ENCODE data around the gene BEND5.

Gene BEND5

GRCh38 chr1:48725341-48726046 lies 51.2 kb downstream of the BEND5 start:
- TF ChIP-seq CTCF (IDR thresholded peaks at IDR 0.05; ENCODE audit: extremely low read depth, insufficient read depth, missing control alignments), result no peak
- in situ Hi-C loops (cut with MboI; ENCODE audit: low pct_unique_long_range_greater_than_20kb, low sequenced_read_pairs, unreplicated experiment), result no loop called here
- no peak for DNase-seq (ENCODE audit: low spot score)

- no peak for TF ChIP-seq CTCF (IDR thresholded peaks at IDR 0.05; ENCODE audit: extremely low read depth, insufficient read depth, missing control alignments)
- in situ Hi-C loops (cut with MboI; ENCODE audit: low pct_unique_long_range_greater_than_20kb, low sequenced_read_pairs, unreplicated experiment), result no loop called here
- DNase-seq (ENCODE audit: low spot score), result no peak
These were observed 55.8 kb downstream of the BEND5 start for GRCh38 chr1:48720929-48721328.

GRCh38 chr1:48718705-48719104 lies 58.0 kb downstream of the BEND5 start:
- DNase-seq (ENCODE audit: low spot score), result no peak
- no peak for TF ChIP-seq CTCF (IDR thresholded peaks at IDR 0.05; ENCODE audit: extremely low read depth, insufficient read depth, missing control alignments)
- in situ Hi-C loops (cut with MboI; ENCODE audit: low pct_unique_long_range_greater_than_20kb, low sequenced_read_pairs, unreplicated experiment), result no loop called here

- no peak for TF ChIP-seq CTCF (IDR thresholded peaks at IDR 0.05; ENCODE audit: extremely low read depth, insufficient read depth, missing control alignments)
- no peak for DNase-seq (ENCODE audit: low spot score)
- in situ Hi-C loops (cut with MboI; ENCODE audit: low pct_unique_long_range_greater_than_20kb, low sequenced_read_pairs, unreplicated experiment), result no loop called here
These were observed 58.5 kb downstream of the BEND5 start for GRCh38 chr1:48718116-48718630.

- in situ Hi-C loops (cut with MboI; ENCODE audit: low pct_unique_long_range_greater_than_20kb, low sequenced_read_pairs, unreplicated experiment), result no loop called here
- DNase-seq (ENCODE audit: low spot score), result no peak
- TF ChIP-seq CTCF (IDR thresholded peaks at IDR 0.05; ENCODE audit: extremely low read depth, insufficient read depth, missing control alignments), result no peak
These were observed 59.6 kb downstream of the BEND5 start for GRCh38 chr1:48717082-48717481.

- TF ChIP-seq CTCF (IDR thresholded peaks at IDR 0.05; ENCODE audit: extremely low read depth, insufficient read depth, missing control alignments), result no peak
- no peak for DNase-seq (ENCODE audit: low spot score)
- in situ Hi-C loops (cut with MboI; ENCODE audit: low pct_unique_long_range_greater_than_20kb, low sequenced_read_pairs, unreplicated experiment), result no loop called here
These were observed 60.8 kb downstream of the BEND5 start for GRCh38 chr1:48715921-48716320.

Measured in GM13977 (cell line).